HPDE6-E6E7 (cell line): Measurements from ENCODE around the gene AHSP.
"Not testable (repeated sequence)": the region's sequence is repeated elsewhere in the genome, so short reads cannot be mapped to it uniquely, and the experiment has no call there.

Experiments
- DNase-seq: peaks from one replicate; pipeline ENCODE4 v3.0.0; 2011; ENCODE audit warnings: missing footprints; ENCODE audit errors: extremely low spot score

Gene AHSP

DNA sequence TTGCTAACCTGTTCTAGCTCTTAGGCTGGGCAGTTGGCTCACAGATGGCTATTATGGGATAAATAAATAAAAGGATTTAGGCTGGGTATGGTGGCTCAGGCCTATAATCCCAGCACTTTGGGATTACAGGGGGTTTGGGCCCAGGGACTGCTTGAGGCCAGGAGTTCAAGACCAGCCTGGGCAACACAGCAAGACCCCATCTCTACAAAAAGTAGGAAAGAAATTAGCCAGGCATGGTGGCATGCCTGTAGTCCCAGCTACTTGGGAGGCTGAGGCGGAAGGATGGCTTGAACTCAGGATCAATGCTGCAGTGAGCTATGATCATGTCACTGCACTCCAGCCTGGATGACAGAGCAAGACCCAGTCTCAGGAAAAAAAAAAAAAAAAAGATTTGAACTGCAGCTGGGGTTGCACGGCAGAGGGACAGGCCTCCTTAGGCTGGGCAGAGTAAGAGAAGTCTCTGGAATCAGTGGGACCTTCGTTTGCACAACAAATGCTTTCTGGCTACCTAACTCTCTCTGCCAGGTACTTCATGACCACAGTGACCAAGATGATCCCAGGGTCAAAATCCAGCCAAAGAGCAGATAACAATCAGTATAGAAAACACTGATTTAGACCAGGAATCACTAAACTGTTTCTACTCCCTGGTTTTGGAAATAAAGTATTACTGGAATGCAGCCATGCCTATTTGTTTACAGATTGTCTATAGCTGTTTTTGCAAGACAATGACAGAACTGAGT is 26.3 kb upstream of the AHSP start:
- no peak for DNase-seq

- no peak for DNase-seq
These were observed 25.7 kb upstream of the AHSP start for GRCh38 chr16:31501966-31502348.

DNA sequence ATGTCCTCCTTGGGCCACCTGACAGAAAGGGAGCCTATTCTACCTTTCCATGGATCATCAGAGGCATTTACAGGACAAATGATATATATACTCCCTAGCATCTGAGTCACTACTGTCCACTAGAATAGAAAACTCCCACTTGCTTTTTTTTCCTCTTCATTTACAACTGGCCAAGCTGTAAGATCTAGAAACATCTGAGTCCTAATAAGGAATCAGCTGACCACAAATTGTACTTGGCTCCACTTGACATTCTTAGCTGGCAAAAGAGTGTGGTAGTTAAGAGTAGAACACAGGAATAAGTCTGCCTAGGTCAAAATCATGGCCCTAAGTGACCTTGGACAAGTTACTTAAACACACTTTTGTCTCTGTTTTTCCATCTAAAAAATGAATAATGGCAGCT is 24.7 kb upstream of the AHSP start:
- no peak for DNase-seq

- DNase-seq: not testable (repeated sequence)
These were observed 24.1 kb upstream of the AHSP start for GRCh38 chr16:31503555-31503954.

GRCh38 chr16:31504159-31504558 is 23.5 kb upstream of the AHSP start:
- no peak for DNase-seq

DNA sequence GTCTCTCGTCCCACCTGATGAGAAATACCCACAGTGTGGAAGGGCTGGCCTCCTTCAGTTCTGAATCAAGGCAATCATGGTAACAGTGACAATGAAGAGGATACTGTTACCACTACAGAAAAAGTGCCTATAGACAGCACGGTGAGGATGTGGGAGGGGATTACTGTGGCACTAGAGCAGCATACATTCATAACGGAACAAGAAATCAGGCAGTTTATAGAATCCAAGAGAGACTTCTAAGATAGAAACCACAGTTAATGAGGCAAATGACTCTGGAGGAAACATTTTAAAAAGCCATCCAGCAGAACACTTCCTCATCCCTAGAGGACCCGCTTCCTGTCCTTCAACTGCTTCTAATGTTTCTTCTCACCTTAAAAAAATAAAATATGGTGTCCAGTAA is 22.2 kb upstream of the AHSP start:
- no peak for DNase-seq

DNA sequence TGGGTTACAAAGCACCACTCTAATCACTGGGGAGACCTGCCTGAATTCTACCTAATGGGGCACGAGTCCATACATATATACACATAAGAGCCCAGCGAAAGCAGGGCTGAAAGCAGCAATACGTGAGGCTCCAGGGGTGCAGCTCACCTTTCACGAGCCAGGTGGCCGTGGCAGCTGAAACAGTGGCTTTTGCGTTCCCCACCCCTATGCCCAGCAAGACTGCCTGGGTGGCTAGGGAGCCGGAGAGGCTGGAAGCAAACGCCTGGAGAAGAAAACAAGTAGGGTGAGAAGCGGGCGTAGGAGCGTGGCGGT is 20.1 kb upstream of the AHSP start:
- DNase-seq: no peak

- DNase-seq: peak; percentile 66
These were observed 19.6 kb upstream of the AHSP start, which contains the start of gene RUSF1 for GRCh38 chr16:31507929-31508705. TSS of gene RUSF1 (minus strand) at chr16:31508391. CDS start at chr16:31508373, 18 bp downstream.

GRCh38 chr16:31508706-31509195 is 18.9 kb upstream of the AHSP start:
- DNase-seq: no peak

- no peak for DNase-seq
These were observed 14.6 kb upstream of the AHSP start for GRCh38 chr16:31513126-31513525.

DNA sequence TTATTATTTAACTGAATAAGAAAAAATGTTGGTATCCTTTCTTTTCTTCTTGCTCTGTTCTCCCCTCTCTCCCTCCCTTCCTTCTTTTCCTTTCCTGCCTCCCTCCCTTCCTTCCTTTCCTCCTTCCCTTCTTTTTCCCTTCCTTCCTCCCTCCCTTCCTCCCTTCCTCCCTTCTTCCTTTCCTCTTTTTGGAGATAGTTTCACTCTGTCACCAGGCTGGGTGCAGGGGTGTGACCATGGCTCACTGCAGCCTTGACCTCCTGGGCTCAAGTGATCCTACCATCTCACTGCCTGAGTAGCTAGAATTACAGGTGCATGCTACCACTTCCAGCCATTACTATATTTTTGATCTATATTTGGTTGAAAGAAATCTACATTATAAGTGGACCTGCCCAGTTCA is 13.8 kb upstream of the AHSP start:
- no peak for DNase-seq

GRCh38 chr16:31517800-31518402 is 9.8 kb upstream of the AHSP start:
- no peak for DNase-seq

GRCh38 chr16:31519759-31520431 is 7.8 kb upstream of the AHSP start:
- no peak for DNase-seq

- DNase-seq: no peak
These were observed 6.3 kb upstream of the AHSP start for GRCh38 chr16:31521368-31521767.

DNA sequence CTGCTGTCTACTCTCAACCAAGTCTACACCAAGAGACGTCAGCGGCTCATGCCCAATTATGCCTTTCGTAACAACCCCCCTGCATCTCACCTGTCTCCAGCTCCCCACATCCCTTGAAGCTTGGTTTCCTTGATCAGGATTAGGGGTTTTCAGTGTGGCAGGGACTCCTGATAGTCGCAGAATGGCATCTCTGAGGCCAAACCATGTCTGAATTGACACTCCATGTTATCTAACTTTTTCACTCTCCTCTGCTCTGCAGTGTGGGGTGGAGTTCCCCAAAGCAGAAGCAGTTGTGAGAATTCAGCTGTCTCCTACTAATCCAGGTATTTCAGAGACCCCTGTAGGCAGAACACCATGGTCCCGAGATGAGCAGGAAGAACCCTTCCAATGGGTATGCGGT is 5.6 kb upstream of the AHSP start:
- DNase-seq: no peak

DNA sequence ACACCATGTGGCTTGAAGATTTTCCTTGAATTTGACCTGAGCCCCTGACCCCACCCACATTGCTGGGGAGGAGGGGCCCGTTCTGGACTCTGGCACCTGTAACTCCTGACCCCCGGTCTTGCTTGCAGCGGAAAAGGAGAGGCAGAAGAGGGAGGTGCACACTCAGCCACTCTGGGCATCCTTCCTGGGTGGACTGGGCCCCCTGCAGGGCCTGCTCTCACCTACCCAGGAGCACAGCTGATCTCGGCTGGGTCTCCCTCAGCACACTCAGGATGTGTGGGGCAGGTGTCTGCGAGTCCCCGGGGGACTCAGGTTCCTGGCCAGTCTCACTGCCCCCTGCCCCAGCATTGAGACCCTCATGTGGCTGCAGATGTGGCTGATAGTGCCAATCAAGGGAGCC is 3.9 kb upstream of the AHSP start:
- not testable (repeated sequence) for DNase-seq

- no peak for DNase-seq
These were observed 2.6 kb upstream of the AHSP start for GRCh38 chr16:31525113-31525512.

DNA sequence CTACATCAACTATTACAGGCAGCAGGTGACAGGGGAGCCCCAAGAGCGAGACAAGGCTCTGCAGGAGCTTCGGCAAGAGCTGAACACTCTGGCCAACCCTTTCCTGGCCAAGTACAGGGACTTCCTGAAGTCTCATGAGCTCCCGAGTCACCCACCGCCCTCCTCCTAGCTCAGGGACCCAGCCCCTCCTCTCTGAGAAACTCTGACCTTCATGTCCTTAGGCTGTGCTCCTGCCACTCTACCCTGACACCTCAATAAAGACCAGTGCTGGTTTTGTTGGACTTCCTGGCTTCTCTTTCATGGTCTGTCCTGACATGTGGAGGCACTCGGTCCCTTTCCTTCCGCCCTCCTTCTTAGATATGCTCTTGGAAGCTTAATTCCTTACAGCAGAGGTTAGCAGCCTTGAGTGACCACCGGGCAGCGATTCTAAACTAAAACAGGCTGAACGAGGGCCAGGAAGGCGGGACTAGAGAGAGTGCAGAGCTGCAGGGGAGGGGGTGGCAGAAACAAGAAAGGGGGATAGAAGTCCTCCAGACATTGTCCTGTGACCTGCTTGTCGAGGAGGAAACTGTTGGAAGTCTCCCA is 915 bp downstream of the AHSP start:
- no peak for DNase-seq

DNA sequence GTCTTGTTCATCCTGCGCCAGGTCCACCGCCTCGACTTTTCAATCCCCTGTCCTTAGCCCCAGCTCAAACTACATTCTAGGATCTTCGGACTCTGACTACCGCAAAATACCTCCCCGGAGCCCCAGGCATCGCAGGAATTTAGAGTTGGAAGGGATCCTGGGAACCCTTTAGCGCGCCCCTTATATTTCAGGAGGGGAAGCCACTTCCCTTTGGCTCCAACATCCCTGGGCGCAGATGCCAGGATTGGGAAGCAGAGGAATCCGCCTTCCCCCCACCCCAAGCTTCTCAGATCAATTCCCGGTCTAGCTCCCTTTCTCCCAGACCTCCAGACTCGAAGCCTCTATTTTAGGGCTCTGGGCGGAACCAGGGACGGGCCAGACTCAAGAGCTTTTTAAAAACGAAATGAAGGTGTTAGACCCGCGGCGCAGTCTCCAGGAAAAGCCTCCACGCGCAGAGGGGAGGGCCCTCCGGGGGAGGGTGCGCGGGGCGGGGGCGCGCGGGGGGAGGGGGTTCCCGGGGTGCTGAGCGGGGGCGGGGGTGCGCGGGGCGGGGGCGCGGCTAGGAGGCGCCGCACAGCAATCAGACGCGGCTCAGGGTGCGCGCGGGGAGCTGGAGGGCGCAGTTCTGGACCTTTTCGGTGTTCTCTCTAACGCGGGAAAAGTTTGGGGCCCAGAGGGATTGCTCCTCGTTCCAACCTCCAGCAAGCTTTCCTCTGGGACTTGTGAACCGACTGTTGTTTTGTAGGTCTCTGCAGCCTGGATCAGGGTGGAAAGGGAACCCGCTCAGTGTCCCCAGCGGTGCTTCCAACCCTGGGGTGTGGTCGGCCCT is 1.6 kb downstream of the AHSP start:
- no peak for DNase-seq

- no peak for DNase-seq
These were observed 2.2 kb downstream of the AHSP start for GRCh38 chr16:31529937-31530312.

DNA sequence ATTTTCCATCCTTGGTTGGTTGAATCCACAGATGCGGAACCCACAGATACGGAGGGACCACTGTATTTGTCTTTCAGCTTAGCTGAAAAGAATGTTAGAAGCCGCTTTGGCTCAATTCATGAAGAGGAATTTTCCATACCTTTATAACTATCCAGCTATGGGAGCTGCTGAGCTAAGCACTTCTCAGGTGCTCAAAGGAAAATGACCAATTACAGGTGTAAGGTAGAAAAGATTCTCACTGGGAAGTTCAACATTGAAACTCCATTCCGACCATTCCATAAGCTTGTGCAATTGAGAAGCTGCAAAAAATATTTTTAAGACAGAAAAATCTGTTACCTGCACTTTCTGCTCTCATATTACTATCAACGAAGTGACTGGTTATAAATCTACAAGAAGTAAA is 2.7 kb downstream of the AHSP start:
- no peak for DNase-seq
